ENCODE measurements around the gene MCEMP1. TPM values are rescaled to one million over a fixed set of nuclear protein-coding genes. Genes with fewer than 3 reads are reported as not detected.

MCEMP1 gene
- total RNA-seq, 2 experiments from 2014 or later, result 0.22 TPM; not detected in 1

DNA sequence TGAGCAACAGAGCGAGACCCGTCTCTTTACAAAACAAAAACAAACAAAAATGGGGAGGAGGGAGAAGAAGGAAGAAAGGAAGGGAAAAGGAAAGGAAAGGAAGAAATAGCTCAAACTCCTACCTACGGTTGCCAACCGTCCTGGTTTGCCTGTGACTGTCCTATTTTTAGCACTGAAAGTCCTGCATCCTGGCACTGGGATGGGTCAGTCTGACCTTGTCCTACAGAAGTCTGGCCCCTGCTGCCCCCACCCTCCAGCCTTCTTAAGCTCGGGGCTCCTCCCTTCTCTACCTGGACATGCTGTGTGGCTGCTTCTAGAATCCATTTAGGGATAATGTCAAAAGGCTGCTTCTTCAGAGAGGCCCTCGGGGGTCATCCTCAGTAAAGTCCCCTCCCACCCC is 41.2 kb upstream of the MCEMP1 start:
- Histone ChIP-seq H3K4me2 (ENCODE audit: low read length) (no peak overlapping the region), H3K9me3 (ENCODE audit: low read length) (no peaks in the 10 kb centered on the region), H3K4me1 (ENCODE audit: insufficient read depth, low read length, poor library complexity, severe bottlenecking) (peaks cover 17% of the 10 kb centered on the region), H3K79me2 (ENCODE audit: insufficient read depth, low read depth, low read length) (peaks cover 1% of the 10 kb centered on the region; the same call in 1 of the 2 replicates), H2AFZ (ENCODE audit: low read length) (no peak overlapping the region), H3K4me3 (ENCODE audit: low read depth, low read length, poor library complexity, severe bottlenecking) (no peak overlapping the region), H3K9me2 (ENCODE audit: insufficient read depth, low read length) (no peaks in the 10 kb centered on the region), H3K36me3 (ENCODE audit: insufficient read depth, low read length) (peaks cover 9% of the 10 kb centered on the region; the same call in 1 of the 2 replicates), H3K27ac (ENCODE audit: low read depth, low read length, poor library complexity, severe bottlenecking) (no peak overlapping the region), H4K20me1 (ENCODE audit: insufficient read depth, low read length) (no peaks in the 10 kb centered on the region)
- intact Hi-C loops (cut with micrococcal nuclease; ENCODE audit: unreplicated experiment), result no loop called here
- ChIA-PET POLR2A (no interaction called here), CTCF (ENCODE audit: unreplicated experiment) (no interaction called here)
- TF ChIP-seq EZH2phosphoT487 (IDR thresholded peaks at IDR 0.05; ENCODE audit: borderline replicate concordance, low read depth, low read length), result no peak
- TF ChIP-seq, protein P1, sequence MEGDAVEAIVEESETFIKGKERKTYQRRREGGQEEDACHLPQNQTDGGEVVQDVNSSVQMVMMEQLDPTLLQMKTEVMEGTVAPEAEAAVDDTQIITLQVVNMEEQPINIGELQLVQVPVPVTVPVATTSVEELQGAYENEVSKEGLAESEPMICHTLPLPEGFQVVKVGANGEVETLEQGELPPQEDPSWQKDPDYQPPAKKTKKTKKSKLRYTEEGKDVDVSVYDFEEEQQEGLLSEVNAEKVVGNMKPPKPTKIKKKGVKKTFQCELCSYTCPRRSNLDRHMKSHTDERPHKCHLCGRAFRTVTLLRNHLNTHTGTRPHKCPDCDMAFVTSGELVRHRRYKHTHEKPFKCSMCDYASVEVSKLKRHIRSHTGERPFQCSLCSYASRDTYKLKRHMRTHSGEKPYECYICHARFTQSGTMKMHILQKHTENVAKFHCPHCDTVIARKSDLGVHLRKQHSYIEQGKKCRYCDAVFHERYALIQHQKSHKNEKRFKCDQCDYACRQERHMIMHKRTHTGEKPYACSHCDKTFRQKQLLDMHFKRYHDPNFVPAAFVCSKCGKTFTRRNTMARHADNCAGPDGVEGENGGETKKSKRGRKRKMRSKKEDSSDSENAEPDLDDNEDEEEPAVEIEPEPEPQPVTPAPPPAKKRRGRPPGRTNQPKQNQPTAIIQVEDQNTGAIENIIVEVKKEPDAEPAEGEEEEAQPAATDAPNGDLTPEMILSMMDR (conservative IDR thresholded peaks at IDR 0.05; ENCODE audit: low read length), result no peak
- DNase-seq (ENCODE audit: low spot score), result no peak
- no TSS peak for BruUV-seq (replicated peaks)

DNA sequence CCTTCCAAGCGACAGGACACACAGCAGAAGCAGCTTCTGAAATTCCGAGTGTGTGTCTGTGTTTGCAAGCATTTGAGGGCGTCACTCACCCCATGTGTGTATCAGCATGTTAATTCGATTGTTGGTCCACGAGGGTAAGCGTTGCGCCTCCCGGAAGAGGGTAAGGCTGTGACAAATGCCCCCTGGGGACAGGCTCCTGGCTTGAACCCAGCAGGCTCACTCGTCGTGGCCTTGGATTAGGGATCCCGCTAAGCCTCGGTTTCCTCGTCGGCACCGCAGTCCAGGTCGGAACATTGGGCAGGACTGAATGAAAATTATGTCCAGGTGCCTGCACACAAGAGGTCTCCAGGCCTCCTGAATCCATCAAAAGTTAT is 40.6 kb upstream of the MCEMP1 start:
- H3K9me3 ChIP-seq (ENCODE audit: low read length), result no peaks in the 10 kb centered on the region
- DNase-seq (ENCODE audit: low spot score), result no peak
- H3K9me2 ChIP-seq (ENCODE audit: insufficient read depth, low read length), result no peaks in the 10 kb centered on the region
- no TSS peak for BruUV-seq (replicated peaks)
- H3K79me2 ChIP-seq (ENCODE audit: insufficient read depth, low read depth, low read length), result no peaks in the 10 kb centered on the region; the same call in 1 of the 2 replicates
- H4K20me1 ChIP-seq (ENCODE audit: insufficient read depth, low read length), result no peaks in the 10 kb centered on the region
- intact Hi-C loops (cut with micrococcal nuclease; ENCODE audit: unreplicated experiment), result no loop called here
- no peak overlapping the region for H3K27ac ChIP-seq (ENCODE audit: low read depth, low read length, poor library complexity, severe bottlenecking)
- H3K36me3 ChIP-seq (ENCODE audit: insufficient read depth, low read length), result peaks cover 9% of the 10 kb centered on the region; the same call in 1 of the 2 replicates
- H3K4me2 ChIP-seq (ENCODE audit: low read length), result peak overlapping the region; percentile 51
- H3K4me1 ChIP-seq (ENCODE audit: insufficient read depth, low read length, poor library complexity, severe bottlenecking), result peaks cover 15% of the 10 kb centered on the region
- ChIA-PET POLR2A (no interaction called here), CTCF (ENCODE audit: unreplicated experiment) (no interaction called here)
- TF ChIP-seq EZH2phosphoT487 (IDR thresholded peaks at IDR 0.05; ENCODE audit: borderline replicate concordance, low read depth, low read length), result no peak
- TF ChIP-seq, protein P1 (conservative IDR thresholded peaks at IDR 0.05; ENCODE audit: low read length), result no peak
- peak overlapping the region; percentile 98 for H3K4me3 ChIP-seq (ENCODE audit: low read depth, low read length, poor library complexity, severe bottlenecking)
- H2AFZ ChIP-seq (ENCODE audit: low read length), result peak overlapping the region; percentile 45; the same call in 1 of the 2 replicates

- H4K20me1 ChIP-seq (ENCODE audit: insufficient read depth, low read length), result no peaks in the 10 kb centered on the region
- H3K4me1 ChIP-seq (ENCODE audit: insufficient read depth, low read length, poor library complexity, severe bottlenecking), result peaks cover 15% of the 10 kb centered on the region
- ChIA-PET CTCF (ENCODE audit: unreplicated experiment) (no interaction called here), POLR2A (no interaction called here)
- no TSS peak for BruUV-seq (replicated peaks)
- peak within 1 kb of the TSS; percentile 91 for H3K4me2 ChIP-seq (ENCODE audit: low read length)
- no peaks in the 10 kb centered on the region for H3K9me3 ChIP-seq (ENCODE audit: low read length)
- H3K4me3 ChIP-seq (ENCODE audit: low read depth, low read length, poor library complexity, severe bottlenecking), result peak within 1 kb of the TSS; percentile 98
- no peak within 1 kb of the TSS for H3K27ac ChIP-seq (ENCODE audit: low read depth, low read length, poor library complexity, severe bottlenecking)
- no peak for TF ChIP-seq EZH2phosphoT487 (IDR thresholded peaks at IDR 0.05; ENCODE audit: borderline replicate concordance, low read depth, low read length)
- TF ChIP-seq, protein P1 (conservative IDR thresholded peaks at IDR 0.05; ENCODE audit: low read length), result no peak
- peak within 1 kb of the TSS; percentile 45; the same call in 1 of the 2 replicates for H2AFZ ChIP-seq (ENCODE audit: low read length)
- no peaks in the 10 kb centered on the region for H3K9me2 ChIP-seq (ENCODE audit: insufficient read depth, low read length)
- H3K79me2 ChIP-seq (ENCODE audit: insufficient read depth, low read depth, low read length), result no peaks in the 10 kb centered on the region; the same call in 1 of the 2 replicates
- peaks cover 9% of the 10 kb centered on the region; the same call in 1 of the 2 replicates for H3K36me3 ChIP-seq (ENCODE audit: insufficient read depth, low read length)
- DNase-seq (ENCODE audit: low spot score), result peak; percentile 91
- intact Hi-C loops (cut with micrococcal nuclease; ENCODE audit: unreplicated experiment), result no loop called here
Measured at GRCh38 chr19:7636691-7637373, 40.1 kb upstream of the MCEMP1 start, which contains the start of gene STXBP2. Gene STXBP2, plus strand, starts transcription at chr19:7637110. Its CDS starts 40 bp downstream, at chr19:7637150.
